HepG2 (cell line): ENCODE measurements around the gene TF. TPM values are rescaled to one million over a fixed set of nuclear protein-coding genes. Genes with fewer than 3 reads are reported as not detected.

ENCODE experiments used
- BORCS8-MEF2B ChIP-seq: sonication (generic); formaldehyde crosslinking; IDR thresholded peaks from 2 replicates; pipeline ENCODE4 v1.8.0; 2022; ENCODE audit warnings: mild to moderate bottlenecking, missing genetic modification reagents
- FOXA1 ChIP-seq, 2 experiments: fragments of 450-650 bp in 1 of 2; sonication (generic) in 1 of 2; formaldehyde crosslinking in 1 of 2; IDR thresholded peaks; 2 replicates each; pipeline versions ENCODE4 v1.4.0 to v1.6.1; 2016 to 2020; ENCODE audit warnings: missing genetic modification reagents in 1 of 2
- FOXK2 ChIP-seq: fragments of 450-650 bp; IDR thresholded peaks from 2 replicates; pipeline ENCODE4 v1.6.1; 2016
- GABPA ChIP-seq, 2 experiments: IDR thresholded peaks; 2 replicates each; pipeline ENCODE4 v1.6.1; 2011 to 2016; ENCODE audit warnings: low read depth in 2 of 2, low read length in 1 of 2, missing biosample characterization in 1 of 2, missing genetic modification characterization in 1 of 2
- HNF1B ChIP-seq: sonication (generic); formaldehyde crosslinking; IDR thresholded peaks from 2 replicates; pipeline ENCODE4 v1.5.1; 2020; ENCODE audit warnings: mild to moderate bottlenecking, moderate library complexity, missing genetic modification reagents
- PCBP2 ChIP-seq: fragments of 200-400 bp; formaldehyde crosslinking; optimal IDR thresholded peaks from 2 replicates; pipeline ENCODE3; 2018; ENCODE audit warnings: low read length, low read depth; ENCODE audit not compliant: poor library complexity, severe bottlenecking
- RXRB ChIP-seq: IDR thresholded peaks from 2 replicates; pipeline ENCODE4 v1.6.1; 2016; ENCODE audit warnings: borderline replicate concordance, missing genetic modification reagents, missing compliant biosample characterization
- ZBTB8A ChIP-seq: sonication (generic); formaldehyde crosslinking; IDR thresholded peaks from 2 replicates; pipeline ENCODE4 v1.4.0; 2020; ENCODE audit warnings: mild to moderate bottlenecking, low read depth, missing genetic modification reagents, borderline replicate concordance
- ZFP36L1 ChIP-seq: sonication (generic); formaldehyde crosslinking; IDR thresholded peaks from 2 replicates; pipeline ENCODE4 v1.8.0; 2022; ENCODE audit warnings: mild to moderate bottlenecking, missing genetic modification reagents, moderate library complexity
- ZMYM4 ChIP-seq: sonication (generic); formaldehyde crosslinking; IDR thresholded peaks from 2 replicates; pipeline ENCODE4 v1.8.1; 2023; ENCODE audit warnings: mild to moderate bottlenecking, missing genetic modification reagents
- ZNF121 ChIP-seq: sonication (generic); formaldehyde crosslinking; IDR thresholded peaks from 2 replicates; pipeline ENCODE4 v1.5.0; 2020; ENCODE audit warnings: mild to moderate bottlenecking, missing genetic modification reagents
- ZNF142 ChIP-seq: sonication (generic); formaldehyde crosslinking; IDR thresholded peaks from 2 replicates; pipeline ENCODE4 v1.4.0; 2020; ENCODE audit warnings: missing genetic modification reagents
- ZNF883 ChIP-seq: sonication (generic); formaldehyde crosslinking; IDR thresholded peaks from 2 replicates; pipeline ENCODE4 v1.5.1; 2020; ENCODE audit warnings: mild to moderate bottlenecking, missing genetic modification reagents; ENCODE audit errors: not compliant biosample characterization
- polyA plus RNA-seq, 8 experiments: library from polyadenylated mRNA; depleted of rRNA in 3 of 8; stranded (reverse) in 7 of 8; unstranded in 1 of 8; fragments of >200 nt; fragmentation: Illumina TruSeq in 4 of 8; extraction: Trizol in 4 of 8; gene quantifications; 2 replicates each; pipeline versions ENCODE4 v1.2.1 to v1.2.3, GENCODE V29; 2011 to 2016; ENCODE audit warnings: low read depth in 4 of 8, missing spikeins in 1 of 8, mixed read lengths in 1 of 8; ENCODE audit not compliant: insufficient read depth in 1 of 8
- total RNA-seq, 5 experiments: library from RNA; depleted of rRNA; stranded (reverse); fragments of >200 nt; fragmentation: Illumina TruSeq; extraction: Trizol; gene quantifications; 2 replicates each; pipeline ENCODE4 v1.2.3, GENCODE V29; 2016; ENCODE audit warnings: low read depth in 1 of 5
- TF ChIP-seq, protein P1 (sequence below): sonication (generic); formaldehyde crosslinking; IDR thresholded peaks from 2 replicates; pipeline ENCODE4 v1.5.1; 2020; ENCODE audit warnings: mild to moderate bottlenecking, missing genetic modification reagents, borderline replicate concordance
- TF ChIP-seq, protein P2 (sequence below): sonication (generic); formaldehyde crosslinking; IDR thresholded peaks from 2 replicates; pipeline ENCODE4 v1.4.0; 2020; ENCODE audit warnings: mild to moderate bottlenecking, missing genetic modification reagents

Gene TF
- total and polyA plus RNA-seq, 2 of the 13 experiments (the other 11 are each of a cell fraction or from before 2014, with no cell fraction given) = 10,074 to 11,821 TPM

- TF ChIP-seq ZNF883 (CRISPR knock-in tag) (no peak), BORCS8-MEF2B (CRISPR knock-in tag) (no peak), ZFP36L1 (CRISPR knock-in tag) (0 out of 2 replicates have a peak, but pooled peaks have one; percentile 35), ZNF142 (CRISPR knock-in tag) (no peak), RXRB (CRISPR knock-in tag) (no peak), GABPA (IDR thresholded peaks at IDR 0.05; ENCODE audit: low read depth, low read length) (no peak), GABPA (CRISPR knock-in tag; IDR thresholded peaks at IDR 0.05; ENCODE audit: low read depth) (no peak), PCBP2 (no peak), HNF1B (CRISPR knock-in tag) (0 out of 2 replicates have a peak, but pooled peaks have one; percentile 24), ZMYM4 (CRISPR knock-in tag) (no peak), FOXK2 (no peak), FOXA1 (IDR thresholded peaks at IDR 0.05) (no peak), FOXA1 (CRISPR knock-in tag; IDR thresholded peaks at IDR 0.05) (no peak), ZBTB8A (no peak), ZNF121 (CRISPR knock-in tag) (no peak)
- TF ChIP-seq, protein P1, sequence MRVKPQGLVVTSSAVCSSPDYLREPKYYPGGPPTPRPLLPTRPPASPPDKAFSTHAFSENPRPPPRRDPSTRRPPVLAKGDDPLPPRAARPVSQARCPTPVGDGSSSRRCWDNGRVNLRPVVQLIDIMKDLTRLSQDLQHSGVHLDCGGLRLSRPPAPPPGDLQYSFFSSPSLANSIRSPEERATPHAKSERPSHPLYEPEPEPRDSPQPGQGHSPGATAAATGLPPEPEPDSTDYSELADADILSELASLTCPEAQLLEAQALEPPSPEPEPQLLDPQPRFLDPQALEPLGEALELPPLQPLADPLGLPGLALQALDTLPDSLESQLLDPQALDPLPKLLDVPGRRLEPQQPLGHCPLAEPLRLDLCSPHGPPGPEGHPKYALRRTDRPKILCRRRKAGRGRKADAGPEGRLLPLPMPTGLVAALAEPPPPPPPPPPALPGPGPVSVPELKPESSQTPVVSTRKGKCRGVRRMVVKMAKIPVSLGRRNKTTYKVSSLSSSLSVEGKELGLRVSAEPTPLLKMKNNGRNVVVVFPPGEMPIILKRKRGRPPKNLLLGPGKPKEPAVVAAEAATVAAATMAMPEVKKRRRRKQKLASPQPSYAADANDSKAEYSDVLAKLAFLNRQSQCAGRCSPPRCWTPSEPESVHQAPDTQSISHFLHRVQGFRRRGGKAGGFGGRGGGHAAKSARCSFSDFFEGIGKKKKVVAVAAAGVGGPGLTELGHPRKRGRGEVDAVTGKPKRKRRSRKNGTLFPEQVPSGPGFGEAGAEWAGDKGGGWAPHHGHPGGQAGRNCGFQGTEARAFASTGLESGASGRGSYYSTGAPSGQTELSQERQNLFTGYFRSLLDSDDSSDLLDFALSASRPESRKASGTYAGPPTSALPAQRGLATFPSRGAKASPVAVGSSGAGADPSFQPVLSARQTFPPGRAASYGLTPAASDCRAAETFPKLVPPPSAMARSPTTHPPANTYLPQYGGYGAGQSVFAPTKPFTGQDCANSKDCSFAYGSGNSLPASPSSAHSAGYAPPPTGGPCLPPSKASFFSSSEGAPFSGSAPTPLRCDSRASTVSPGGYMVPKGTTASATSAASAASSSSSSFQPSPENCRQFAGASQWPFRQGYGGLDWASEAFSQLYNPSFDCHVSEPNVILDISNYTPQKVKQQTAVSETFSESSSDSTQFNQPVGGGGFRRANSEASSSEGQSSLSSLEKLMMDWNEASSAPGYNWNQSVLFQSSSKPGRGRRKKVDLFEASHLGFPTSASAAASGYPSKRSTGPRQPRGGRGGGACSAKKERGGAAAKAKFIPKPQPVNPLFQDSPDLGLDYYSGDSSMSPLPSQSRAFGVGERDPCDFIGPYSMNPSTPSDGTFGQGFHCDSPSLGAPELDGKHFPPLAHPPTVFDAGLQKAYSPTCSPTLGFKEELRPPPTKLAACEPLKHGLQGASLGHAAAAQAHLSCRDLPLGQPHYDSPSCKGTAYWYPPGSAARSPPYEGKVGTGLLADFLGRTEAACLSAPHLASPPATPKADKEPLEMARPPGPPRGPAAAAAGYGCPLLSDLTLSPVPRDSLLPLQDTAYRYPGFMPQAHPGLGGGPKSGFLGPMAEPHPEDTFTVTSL (CRISPR knock-in tag) = no peak
- TF ChIP-seq, protein P2, sequence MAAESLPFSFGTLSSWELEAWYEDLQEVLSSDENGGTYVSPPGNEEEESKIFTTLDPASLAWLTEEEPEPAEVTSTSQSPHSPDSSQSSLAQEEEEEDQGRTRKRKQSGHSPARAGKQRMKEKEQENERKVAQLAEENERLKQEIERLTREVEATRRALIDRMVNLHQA (CRISPR knock-in tag) = no peak
Measured at GRCh38 chr3:133776794-133777438, 30.7 kb downstream of the TF start (continued).
